Upper lobe of left lung (tissue), 6 donors: ENCODE results near the gene TSPAN1. TPM values are rescaled to one million over a fixed set of nuclear protein-coding genes. Genes with fewer than 3 reads are reported as not detected.
A peak's percentile ranks its signal among the peaks of the same experiment; 100 is the strongest.

Source experiments
- ATAC-seq, 2 donors: fragments of 200-7000 bp; cut with Tn5 transposase; one replicate each; pipeline ENCODE4 v1.9.1; 2022; ENCODE audit warnings: mild to moderate bottlenecking in 2 of 2, moderate library complexity in 2 of 2; ENCODE audit not compliant: low FRiP score in 2 of 2
- DNase-seq, 2 donors: peaks; one replicate each; pipeline ENCODE4 v3.0.0-alpha.2; 2019 to 2020
- H3K27ac ChIP-seq, 4 donors: fragments of 200-600 bp; sonication (generic); one replicate each; pipeline ENCODE4 v1.5.1; 2016 to 2019
- H3K27me3 ChIP-seq, 4 donors: fragments of 200-600 bp; sonication (generic); one replicate each; pipeline ENCODE4 v1.5.1; 2017 to 2019
- H3K36me3 ChIP-seq, 4 donors: fragments of 200-600 bp; sonication (generic); one replicate each; pipeline ENCODE4 v1.5.1; 2016 to 2019
- H3K4me1 ChIP-seq, 4 donors: fragments of 200-600 bp; sonication (generic); one replicate each; pipeline ENCODE4 v1.5.1; 2018 to 2019
- H3K4me3 ChIP-seq, 4 donors: fragments of 200-600 bp; sonication (generic); one replicate each; pipeline ENCODE4 v1.5.1; 2017 to 2019; ENCODE audit warnings: mild to moderate bottlenecking in 2 of 4, moderate library complexity in 1 of 4
- H3K9me3 ChIP-seq, 4 donors: fragments of 200-600 bp; sonication (generic); one replicate each; pipeline ENCODE4 v1.5.1; 2018 to 2019
- EP300 ChIP-seq, 4 donors: sonication (generic); formaldehyde crosslinking; IDR thresholded peaks; one replicate each; pipeline ENCODE4 v1.5.1; 2017; ENCODE audit warnings: antibody characterized with exemption in 4 of 4, control low read depth in 2 of 4
- POLR2A ChIP-seq, 4 donors: fragments of 450-650 bp; IDR thresholded peaks; one replicate each; pipeline ENCODE4 v1.5.1; 2016 to 2017; ENCODE audit warnings: antibody characterized with exemption in 4 of 4, mild to moderate bottlenecking in 2 of 4
- POLR2AphosphoS5 ChIP-seq, 2 donors: sonication (generic); formaldehyde crosslinking; IDR thresholded peaks; one replicate each; pipeline ENCODE4 v1.5.1; 2017; ENCODE audit warnings: antibody characterized with exemption in 2 of 2
- WGBS, 2 donors: methylation state at CpG; one replicate each; pipeline ENCODE4 v1.1.5; 2017 to 2018; 5-methylcytosine and 5-hydroxymethylcytosine counted together
- total RNA-seq, 6 donors: library from RNA; depleted of rRNA in 4 of 6; stranded (reverse); fragments of >200 nt in 4 of 6; gene quantifications; one replicate each; pipeline versions ENCODE4 v1.1.0 to v1.2.1, GENCODE V29; 2016 to 2021
- TF ChIP-seq, protein P1 (sequence below), 6 experiments: fragments of 450-650 bp in 4 of 6; fragments of 200-600 bp in 2 of 6; sonication (generic) in 2 of 6; IDR thresholded peaks; one replicate each; pipeline ENCODE4 v1.5.1; 2016 to 2019; ENCODE audit warnings: antibody characterized with exemption in 6 of 6
- donor health status: DM: no; HTN: no; CAD: no; lungs with moderate emphysema.
- donor health status: DM: no; HTN: yes; CAD: no; lungs with severe emphysema.

The TSPAN1 gene
- total RNA-seq, 6 donors from 2014 or later = 12.2 to 109 (median 31.2) TPM

DNA sequence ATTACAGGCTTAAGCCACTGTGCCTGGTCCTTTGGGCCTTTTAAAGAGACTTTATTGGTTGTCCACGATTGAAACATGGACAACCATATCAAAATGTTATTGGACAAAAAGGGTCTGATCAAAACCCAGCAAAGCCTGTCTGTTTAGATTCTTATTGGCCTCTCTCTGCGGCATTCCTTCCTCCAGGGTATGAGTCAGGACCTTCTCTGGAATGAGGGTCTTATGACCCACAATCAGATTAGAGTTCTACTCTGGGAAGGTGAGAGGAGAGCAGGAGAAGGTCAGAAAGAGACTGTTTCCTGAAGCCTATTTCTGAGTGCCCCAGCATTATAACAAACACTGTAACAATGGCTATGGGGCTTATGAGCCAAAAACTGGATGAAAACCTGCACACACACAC lies 36.2 kb downstream of the TSPAN1 start:
- H3K4me1 ChIP-seq = no peaks in the 10 kb centered on the region
- no peak overlapping the region for H3K4me3 ChIP-seq
- ATAC-seq (no peak), DNase-seq (no peak)
- no peaks in the 10 kb centered on the region for H3K36me3 ChIP-seq
- H3K9me3 ChIP-seq = no peaks in the 10 kb centered on the region
- H3K27me3 ChIP-seq = no peaks in the 10 kb centered on the region
- TF ChIP-seq POLR2AphosphoS5 (IDR thresholded peaks at IDR 0.05) (no peak), POLR2A (IDR thresholded peaks at IDR 0.05) (no peak), EP300 (IDR thresholded peaks at IDR 0.05) (no peak)
- TF ChIP-seq, protein P1, sequence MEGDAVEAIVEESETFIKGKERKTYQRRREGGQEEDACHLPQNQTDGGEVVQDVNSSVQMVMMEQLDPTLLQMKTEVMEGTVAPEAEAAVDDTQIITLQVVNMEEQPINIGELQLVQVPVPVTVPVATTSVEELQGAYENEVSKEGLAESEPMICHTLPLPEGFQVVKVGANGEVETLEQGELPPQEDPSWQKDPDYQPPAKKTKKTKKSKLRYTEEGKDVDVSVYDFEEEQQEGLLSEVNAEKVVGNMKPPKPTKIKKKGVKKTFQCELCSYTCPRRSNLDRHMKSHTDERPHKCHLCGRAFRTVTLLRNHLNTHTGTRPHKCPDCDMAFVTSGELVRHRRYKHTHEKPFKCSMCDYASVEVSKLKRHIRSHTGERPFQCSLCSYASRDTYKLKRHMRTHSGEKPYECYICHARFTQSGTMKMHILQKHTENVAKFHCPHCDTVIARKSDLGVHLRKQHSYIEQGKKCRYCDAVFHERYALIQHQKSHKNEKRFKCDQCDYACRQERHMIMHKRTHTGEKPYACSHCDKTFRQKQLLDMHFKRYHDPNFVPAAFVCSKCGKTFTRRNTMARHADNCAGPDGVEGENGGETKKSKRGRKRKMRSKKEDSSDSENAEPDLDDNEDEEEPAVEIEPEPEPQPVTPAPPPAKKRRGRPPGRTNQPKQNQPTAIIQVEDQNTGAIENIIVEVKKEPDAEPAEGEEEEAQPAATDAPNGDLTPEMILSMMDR (IDR thresholded peaks at IDR 0.05) = no peak
- 72 to 79% methylated on average over 2 of the region's 2 CpGs for WGBS, 2 donors
- H3K27ac ChIP-seq = no peak overlapping the region

DNA sequence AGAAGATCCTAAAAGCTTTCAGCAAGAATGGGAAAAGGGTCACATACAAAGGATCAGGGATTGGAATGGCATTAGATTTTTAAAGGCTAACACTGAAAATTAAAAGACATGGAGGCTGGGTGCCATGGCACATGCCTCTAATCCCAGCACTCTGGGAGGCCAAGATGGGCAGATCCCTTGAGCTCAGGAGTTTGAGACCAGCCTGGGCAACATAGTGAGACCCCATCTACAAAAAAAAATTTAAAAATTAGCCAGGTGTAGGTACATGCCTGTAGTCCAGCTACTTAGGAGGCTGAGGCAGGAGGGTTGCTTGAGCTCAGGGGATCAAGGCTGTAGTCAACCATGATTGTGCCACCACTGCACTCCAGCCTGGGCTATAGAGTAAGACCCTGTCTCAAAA lies 40.6 kb downstream of the TSPAN1 start:
- H3K4me1 ChIP-seq = no peaks in the 10 kb centered on the region
- no peak overlapping the region for H3K27ac ChIP-seq
- H3K27me3 ChIP-seq = no peaks in the 10 kb centered on the region
- ATAC-seq (no peak), DNase-seq (no peak)
- no peaks in the 10 kb centered on the region for H3K36me3 ChIP-seq
- H3K4me3 ChIP-seq = no peak overlapping the region
- TF ChIP-seq, protein P1 (IDR thresholded peaks at IDR 0.05) = no peak
- TF ChIP-seq POLR2A (IDR thresholded peaks at IDR 0.05) (no peak), EP300 (IDR thresholded peaks at IDR 0.05) (no peak), POLR2AphosphoS5 (IDR thresholded peaks at IDR 0.05) (no peak)
- H3K9me3 ChIP-seq = no peaks in the 10 kb centered on the region

DNA sequence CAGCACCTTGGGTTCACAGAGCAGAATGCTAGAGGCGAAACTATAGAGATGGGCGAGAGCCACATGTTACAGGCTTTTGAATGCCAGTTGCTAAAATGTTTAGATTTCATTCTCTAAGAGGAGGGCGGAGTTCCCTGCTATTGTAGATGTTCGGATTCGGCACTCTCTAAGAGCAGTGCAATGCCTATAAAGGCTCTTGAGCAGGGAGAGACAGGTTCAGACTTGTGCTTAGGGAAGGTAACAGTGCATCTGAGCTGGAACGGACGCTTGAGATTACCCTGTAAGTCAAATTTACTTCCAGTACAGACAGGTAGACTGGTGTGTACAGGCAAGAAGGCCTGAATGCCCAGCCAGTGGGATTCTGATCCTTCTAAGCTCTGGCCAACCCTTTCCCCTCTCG lies 43.6 kb downstream of the TSPAN1 start:
- Histone ChIP-seq H3K27me3 (no peaks in the 10 kb centered on the region), H3K27ac (peak overlapping the region in 1 of 4 donors; percentile 1), H3K4me1 (peaks cover 0 to 1% (median 0%) of the 10 kb centered on the region in 4 donors), H3K4me3 (no peak overlapping the region), H3K9me3 (no peaks in the 10 kb centered on the region), H3K36me3 (no peaks in the 10 kb centered on the region)
- no peak for DNase-seq
- WGBS, 2 donors = 65 to 70% methylated on average over 8 of the region's 8 CpGs
- TF ChIP-seq, protein P1 (IDR thresholded peaks at IDR 0.05) = no peak
- TF ChIP-seq POLR2A (IDR thresholded peaks at IDR 0.05) (no peak), POLR2AphosphoS5 (IDR thresholded peaks at IDR 0.05) (no peak), EP300 (IDR thresholded peaks at IDR 0.05) (no peak)
- ATAC-seq = no peak

DNA sequence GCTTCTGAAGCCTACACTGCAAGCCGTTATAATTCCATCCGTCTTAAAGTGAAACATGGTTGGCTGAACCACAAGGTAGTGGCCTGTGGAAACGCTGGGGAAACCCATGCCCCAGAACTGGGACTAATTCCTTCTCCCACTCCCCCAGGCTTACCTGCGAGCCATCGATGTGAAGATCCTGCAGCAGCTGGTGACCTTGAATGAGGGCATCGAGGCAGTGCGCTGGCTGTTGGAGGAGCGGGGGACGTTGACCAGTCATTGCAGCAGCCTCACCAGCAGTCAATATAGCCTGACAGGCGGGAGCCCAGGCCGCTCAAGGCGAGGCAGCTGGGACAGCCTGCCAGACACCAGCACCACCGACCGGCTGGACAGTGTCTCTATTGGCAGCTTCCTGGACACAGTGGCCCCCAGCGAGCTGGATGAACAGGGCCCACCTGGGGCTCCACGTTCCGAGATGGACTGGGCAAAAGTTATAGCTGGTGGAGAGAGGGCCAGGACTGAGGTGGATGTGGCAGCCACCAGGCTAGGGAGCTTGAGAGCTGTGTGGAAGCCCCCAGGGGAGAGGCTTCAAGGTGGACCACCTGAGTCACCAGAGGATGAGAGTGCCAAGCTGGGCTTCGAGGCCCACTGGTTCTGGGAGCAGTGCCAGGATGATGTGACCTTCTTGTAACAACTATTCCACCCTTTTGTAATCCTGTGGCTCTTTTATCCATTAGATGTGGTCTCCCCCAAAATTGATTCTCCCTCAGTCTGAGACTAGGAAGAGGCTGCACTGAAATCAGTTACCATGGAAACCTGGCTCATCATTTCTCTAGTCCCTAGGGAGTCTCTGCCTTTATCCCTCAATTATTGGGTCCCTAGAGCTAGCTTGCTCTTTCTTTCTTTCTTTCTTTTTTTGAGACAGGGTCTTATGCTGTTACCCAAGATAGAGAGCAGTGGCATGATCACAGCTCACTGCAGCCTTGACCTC lies 44.9 kb downstream of the TSPAN1 start:
- Histone ChIP-seq H3K4me1 (peaks cover 0 to 5% (median 0%) of the 10 kb centered on the region in 4 donors), H3K27me3 (no peaks in the 10 kb centered on the region), H3K9me3 (no peaks in the 10 kb centered on the region), H3K36me3 (no peaks in the 10 kb centered on the region), H3K4me3 (no peak overlapping the region), H3K27ac (no peak overlapping the region)
- 75 to 87% methylated on average over 5 to 17 of the region's 18 CpGs for WGBS, 2 donors
- peak in 1 of 2 donors; percentile 77 for DNase-seq
- no peak for ATAC-seq
- TF ChIP-seq POLR2AphosphoS5 (IDR thresholded peaks at IDR 0.05) (no peak), POLR2A (IDR thresholded peaks at IDR 0.05) (no peak), EP300 (IDR thresholded peaks at IDR 0.05) (no peak)
- TF ChIP-seq, protein P1 (IDR thresholded peaks at IDR 0.05) = no peak
